GM21515 (cell line): ENCODE data around the gene DGKZ.
A peak's percentile ranks its signal among the peaks of the same experiment; 100 is the strongest.

Experiments
- ATAC-seq: cut with Tn5 transposase; IDR thresholded peaks from one replicate; pipeline ENCODE4 v1.9.1; 2021; ENCODE audit not compliant: unreplicated experiment

Gene DGKZ

GRCh38 chr11:46391578-46392420, 44.5 kb downstream of the DGKZ start, which contains the start of gene CHRM4:
Gene CHRM4, minus strand, starts transcription at chr11:46391776. Its CDS starts 5,219 bp downstream, at chr11:46386557.
- no peak for ATAC-seq

- ATAC-seq = peak; percentile 66
These were observed 45.4 kb downstream of the DGKZ start for GRCh38 chr11:46392421-46393230.

GRCh38 chr11:46393231-46393616, 46.0 kb downstream of the DGKZ start:
- ATAC-seq = no peak

GRCh38 chr11:46393759-46394158, 46.5 kb downstream of the DGKZ start:
- no peak for ATAC-seq

GRCh38 chr11:46397526-46397925, 50.3 kb downstream of the DGKZ start:
- ATAC-seq = no peak

GRCh38 chr11:46402957-46403902, 56.0 kb downstream of the DGKZ start:
- ATAC-seq = no peak

- no peak for ATAC-seq
These were observed 57.3 kb downstream of the DGKZ start for GRCh38 chr11:46404476-46405017.

- no peak for ATAC-seq
These were observed 60.4 kb downstream of the DGKZ start for GRCh38 chr11:46407635-46408034.

- ATAC-seq = no peak
These were observed 61.2 kb downstream of the DGKZ start for GRCh38 chr11:46408407-46408986.

- no peak for ATAC-seq
These were observed 62.8 kb downstream of the DGKZ start for GRCh38 chr11:46410021-46410420.

- ATAC-seq = no peak
These were observed 66.7 kb downstream of the DGKZ start for GRCh38 chr11:46413760-46414465.

GRCh38 chr11:46414466-46414796, 67.2 kb downstream of the DGKZ start:
- ATAC-seq = no peak

GRCh38 chr11:46414879-46415278, 67.6 kb downstream of the DGKZ start:
- no peak for ATAC-seq

GRCh38 chr11:46417711-46418110, 70.4 kb downstream of the DGKZ start:
- ATAC-seq = no peak

- ATAC-seq = no peak
These were observed 71.5 kb downstream of the DGKZ start for GRCh38 chr11:46418751-46419150.

GRCh38 chr11:46420513-46420912, 73.2 kb downstream of the DGKZ start:
- ATAC-seq = no peak

- ATAC-seq = no peak
These were observed 74.1 kb downstream of the DGKZ start for GRCh38 chr11:46421257-46421880.

- no peak for ATAC-seq
These were observed 75.3 kb downstream of the DGKZ start for GRCh38 chr11:46422588-46422987.

- ATAC-seq = no peak
These were observed 79.1 kb downstream of the DGKZ start for GRCh38 chr11:46426233-46426991.
